DOHH2 (cell line): Measurements from ENCODE around the gene ACVR1B.

Experiments
- H3F3A ChIP-seq: fragments of 200-600 bp; sonication (generic), shearing (Covaris generic); 2 replicates; pipeline ENCODE4 v1.6.0; 2016; ENCODE audit warnings: antibody characterized with exemption, mild to moderate bottlenecking; ENCODE audit not compliant: control insufficient read depth, insufficient read depth
- H3K27ac ChIP-seq: fragments of 200-600 bp; sonication (generic); 2 replicates; pipeline ENCODE4 v1.5.1; 2014; ENCODE audit warnings: low read depth, mild to moderate bottlenecking, low read length, moderate library complexity
- H3K27me3 ChIP-seq: fragments of 200-600 bp; sonication (generic); 2 replicates; pipeline ENCODE4 v1.6.1; 2014; ENCODE audit warnings: mild to moderate bottlenecking, low read length, mixed read lengths; ENCODE audit not compliant: control insufficient read depth
- H3K36me3 ChIP-seq: fragments of 200-600 bp; sonication (generic); 2 replicates; pipeline ENCODE4 v1.6.1; 2014; ENCODE audit warnings: mild to moderate bottlenecking, low read length, moderate library complexity, mixed read lengths; ENCODE audit not compliant: control insufficient read depth
- H3K4me1 ChIP-seq: fragments of 200-600 bp; sonication (generic); 2 replicates; pipeline ENCODE4 v1.6.1; 2014; ENCODE audit warnings: mild to moderate bottlenecking, low read length, mixed read lengths; ENCODE audit not compliant: control insufficient read depth
- H3K4me2 ChIP-seq: fragments of 200-600 bp; sonication (generic); 2 replicates; pipeline ENCODE4 v1.6.0; 2014; ENCODE audit warnings: mild to moderate bottlenecking, low read length, moderate library complexity
- H3K4me3 ChIP-seq: fragments of 200-600 bp; sonication (generic); 2 replicates; pipeline ENCODE4 v1.5.1; 2014; ENCODE audit warnings: mild to moderate bottlenecking, low read length, mixed read lengths
- H3K79me2 ChIP-seq: fragments of 200-600 bp; sonication (generic); 2 replicates; pipeline ENCODE4 v1.6.1; 2014; ENCODE audit warnings: mild to moderate bottlenecking, low read length, mixed read lengths; ENCODE audit not compliant: control insufficient read depth
- H3K9me2 ChIP-seq: fragments of 200-600 bp; sonication (generic); replicated peaks from 2 replicates; pipeline ENCODE4 v1.6.1; 2014; ENCODE audit warnings: mild to moderate bottlenecking, low read length, mixed read lengths; ENCODE audit not compliant: control insufficient read depth
- H3K9me3 ChIP-seq: fragments of 200-600 bp; sonication (generic); 2 replicates; pipeline ENCODE4 v1.6.1; 2014; ENCODE audit warnings: antibody characterized with exemption, low read length, mixed read lengths; ENCODE audit not compliant: control insufficient read depth, insufficient read depth
- H4K20me1 ChIP-seq: fragments of 200-600 bp; sonication (generic); 2 replicates; pipeline ENCODE4 v1.6.0; 2014; ENCODE audit warnings: low read depth, mild to moderate bottlenecking, antibody characterized with exemption, low read length, moderate library complexity; ENCODE audit not compliant: control insufficient read depth, insufficient read depth
- EZH2phosphoT487 ChIP-seq: fragments of 200-600 bp; sonication (generic); IDR thresholded peaks from 2 replicates; pipeline ENCODE4 v1.6.1; 2017; ENCODE audit warnings: borderline replicate concordance, mild to moderate bottlenecking, antibody characterized with exemption, low read length, moderate library complexity, mixed read lengths
- TF ChIP-seq, protein P1 (sequence below): fragments of 200-600 bp; sonication (generic); IDR thresholded peaks from one replicate; pipeline ENCODE4 v1.5.1; 2014; ENCODE audit warnings: antibody characterized with exemption, mild to moderate bottlenecking, low read depth, low read length; ENCODE audit not compliant: poor library complexity, severe bottlenecking

The ACVR1B gene

DNA sequence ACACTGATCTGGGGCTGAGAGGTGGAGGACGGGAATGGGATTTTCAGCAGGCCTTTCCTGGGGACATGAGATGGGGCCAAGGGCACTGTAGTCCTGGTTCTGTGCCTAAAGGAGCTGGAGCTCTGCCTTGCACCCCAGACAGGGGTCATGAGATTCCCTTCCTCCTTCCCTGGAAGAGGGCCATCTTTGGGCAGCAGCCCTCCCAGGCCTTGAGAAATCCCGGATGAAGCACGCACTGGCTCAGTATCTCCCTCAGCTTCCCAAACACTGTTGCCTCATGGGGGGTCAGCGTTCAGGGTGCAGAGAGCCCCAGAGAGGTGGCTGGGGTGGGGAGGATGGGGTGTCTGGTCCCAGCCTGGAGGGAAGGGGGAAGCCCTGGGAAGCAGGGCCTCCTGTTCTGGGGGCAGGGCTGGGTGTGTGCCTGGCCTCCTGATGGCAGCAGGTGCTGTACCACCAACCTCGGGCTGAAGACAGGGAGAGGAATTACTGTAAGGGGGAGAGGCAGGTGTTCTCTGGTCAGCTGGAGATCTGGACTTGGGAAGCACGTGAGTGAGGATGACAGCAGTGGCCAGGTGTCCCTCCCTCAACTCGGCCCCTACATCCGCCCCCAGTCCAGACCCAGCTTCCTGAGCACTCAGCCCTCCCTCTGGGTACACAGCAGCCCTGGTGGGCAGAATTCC lies 91.3 kb downstream of the ACVR1B start:
- no peaks in the 10 kb centered on the region for H4K20me1 ChIP-seq
- peak overlapping the region; percentile 91 for H3K4me2 ChIP-seq
- no peak overlapping the region for H3K27ac ChIP-seq
- no peak for TF ChIP-seq EZH2phosphoT487
- TF ChIP-seq, protein P1, sequence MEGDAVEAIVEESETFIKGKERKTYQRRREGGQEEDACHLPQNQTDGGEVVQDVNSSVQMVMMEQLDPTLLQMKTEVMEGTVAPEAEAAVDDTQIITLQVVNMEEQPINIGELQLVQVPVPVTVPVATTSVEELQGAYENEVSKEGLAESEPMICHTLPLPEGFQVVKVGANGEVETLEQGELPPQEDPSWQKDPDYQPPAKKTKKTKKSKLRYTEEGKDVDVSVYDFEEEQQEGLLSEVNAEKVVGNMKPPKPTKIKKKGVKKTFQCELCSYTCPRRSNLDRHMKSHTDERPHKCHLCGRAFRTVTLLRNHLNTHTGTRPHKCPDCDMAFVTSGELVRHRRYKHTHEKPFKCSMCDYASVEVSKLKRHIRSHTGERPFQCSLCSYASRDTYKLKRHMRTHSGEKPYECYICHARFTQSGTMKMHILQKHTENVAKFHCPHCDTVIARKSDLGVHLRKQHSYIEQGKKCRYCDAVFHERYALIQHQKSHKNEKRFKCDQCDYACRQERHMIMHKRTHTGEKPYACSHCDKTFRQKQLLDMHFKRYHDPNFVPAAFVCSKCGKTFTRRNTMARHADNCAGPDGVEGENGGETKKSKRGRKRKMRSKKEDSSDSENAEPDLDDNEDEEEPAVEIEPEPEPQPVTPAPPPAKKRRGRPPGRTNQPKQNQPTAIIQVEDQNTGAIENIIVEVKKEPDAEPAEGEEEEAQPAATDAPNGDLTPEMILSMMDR = no peak
- H3K36me3 ChIP-seq = peaks cover 20% of the 10 kb centered on the region; the same call in 1 of the 2 replicates
- peak overlapping the region; percentile 71 for H3K4me3 ChIP-seq
- no peaks in the 10 kb centered on the region for H3K27me3 ChIP-seq
- peaks cover 60% of the 10 kb centered on the region for H3K4me1 ChIP-seq
- peaks cover 34% of the 10 kb centered on the region for H3K79me2 ChIP-seq
- H3K9me2 ChIP-seq = no peaks in the 10 kb centered on the region
- H3F3A ChIP-seq = 0 out of 2 replicates have a peak, but pooled peaks cover 4% of the 10 kb centered on the region
- no peaks in the 10 kb centered on the region for H3K9me3 ChIP-seq

DNA sequence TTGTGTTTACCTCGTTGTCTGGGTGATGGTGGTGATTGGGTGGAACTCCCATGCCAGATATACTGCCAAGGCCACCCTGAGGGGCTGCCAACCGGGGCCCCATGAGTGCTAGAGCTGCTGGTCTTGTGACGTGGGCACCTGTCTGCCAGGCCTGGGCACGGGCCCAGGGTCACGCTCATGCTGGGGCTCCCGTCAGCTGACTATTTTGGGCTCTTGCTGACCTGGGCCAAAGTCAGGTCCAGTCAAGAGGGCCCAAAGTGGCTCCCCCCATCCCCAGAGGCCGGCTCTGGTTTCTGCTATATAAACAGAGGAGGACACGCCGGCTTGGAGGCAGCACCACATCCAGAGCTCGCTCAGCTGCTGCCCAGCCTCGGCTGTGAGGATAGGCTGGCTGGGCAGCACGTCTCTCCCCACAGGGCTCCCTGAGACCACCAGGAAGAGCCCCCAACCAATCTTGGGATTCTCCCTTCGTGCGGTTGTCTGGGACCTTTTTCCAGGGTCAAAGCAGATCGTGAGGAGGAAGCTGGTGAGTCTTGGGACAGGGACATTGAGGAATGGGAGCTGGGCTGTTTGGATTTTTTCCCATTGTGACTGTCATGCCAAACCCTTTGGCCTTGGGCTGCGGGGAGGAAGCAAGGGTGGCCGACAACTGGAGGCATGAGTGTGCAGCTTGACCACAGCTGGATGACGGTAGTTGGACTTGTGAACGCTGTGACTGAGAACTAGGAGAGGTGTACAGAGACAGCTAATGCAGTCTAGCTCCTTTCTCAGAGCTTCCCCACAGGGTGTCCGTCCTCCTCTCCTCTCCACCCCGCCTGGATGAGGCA lies 92.1 kb downstream of the ACVR1B start:
- Histone ChIP-seq H3K4me1 (peaks cover 54% of the 10 kb centered on the region), H3K4me3 (no peak overlapping the region), H3K4me2 (no peak overlapping the region), H3K9me2 (no peaks in the 10 kb centered on the region), H3K79me2 (peaks cover 29% of the 10 kb centered on the region), H3K27me3 (no peaks in the 10 kb centered on the region), H4K20me1 (no peaks in the 10 kb centered on the region), H3F3A (0 out of 2 replicates have a peak, but pooled peaks cover 2% of the 10 kb centered on the region), H3K9me3 (no peaks in the 10 kb centered on the region), H3K36me3 (peaks cover 20% of the 10 kb centered on the region; the same call in 1 of the 2 replicates), H3K27ac (no peak overlapping the region)
- TF ChIP-seq EZH2phosphoT487 = no peak
- TF ChIP-seq, protein P1 = no peak

DNA sequence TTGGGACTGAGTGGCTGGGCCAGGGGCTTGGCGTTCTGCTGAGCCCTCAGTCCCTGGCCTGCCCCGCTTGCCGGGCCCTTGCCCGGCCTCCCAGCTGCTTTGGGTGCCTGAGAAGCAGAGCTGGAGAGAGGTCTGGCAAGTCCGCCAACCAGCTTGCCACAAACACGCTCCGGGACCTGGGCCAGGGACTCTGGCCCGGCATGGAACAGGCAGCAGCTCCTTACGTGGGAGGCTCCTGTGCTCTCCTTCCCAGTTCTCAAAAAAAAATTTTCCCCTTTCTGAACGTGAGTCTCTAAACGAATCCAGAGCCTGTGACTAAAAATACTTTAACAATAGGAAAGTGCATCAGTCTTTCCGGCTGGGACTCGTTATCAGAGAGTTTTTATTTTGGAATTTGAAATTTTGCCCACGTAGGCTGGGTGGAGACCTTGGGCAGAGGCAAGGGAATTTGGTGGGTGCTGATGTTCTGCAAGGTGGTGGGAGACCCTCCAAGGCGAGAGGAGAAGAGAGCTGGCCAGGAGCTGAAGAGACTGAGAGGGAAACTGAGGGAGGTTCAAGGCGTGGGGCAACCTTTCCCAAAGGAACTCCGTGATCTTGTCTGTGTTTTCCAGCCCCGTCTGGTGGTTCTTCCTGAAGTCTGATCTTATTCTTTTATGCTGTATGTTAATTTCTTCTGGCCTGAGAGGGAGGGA lies 92.9 kb downstream of the ACVR1B start:
- Histone ChIP-seq H3K4me3 (no peak overlapping the region), H3K27me3 (no peaks in the 10 kb centered on the region), H3K4me1 (peaks cover 45% of the 10 kb centered on the region), H4K20me1 (no peaks in the 10 kb centered on the region), H3K36me3 (peaks cover 20% of the 10 kb centered on the region; the same call in 1 of the 2 replicates), H3K9me2 (no peaks in the 10 kb centered on the region), H3F3A (0 out of 2 replicates have a peak, but pooled peaks cover 2% of the 10 kb centered on the region), H3K4me2 (no peak overlapping the region), H3K9me3 (no peaks in the 10 kb centered on the region), H3K27ac (no peak overlapping the region), H3K79me2 (peaks cover 20% of the 10 kb centered on the region)
- TF ChIP-seq, protein P1 = no peak
- no peak for TF ChIP-seq EZH2phosphoT487
